Measurements from ENCODE around the gene FEN1. TPM values are rescaled to one million over a fixed set of nuclear protein-coding genes. Genes with fewer than 3 reads are reported as not detected.

FEN1 gene
- total RNA-seq (2014; rRNA removed; shearing (Covaris generic)) = 112 and 115 TPM in 2 replicates

GRCh38 chr11:61792310-61793082 lies at the start of gene FEN1, which contains the start of gene TMEM258:
FEN1 (plus strand) TSS chr11:61792911; CDS start chr11:61795362, 2,451 bp downstream.
TMEM258 (minus strand) TSS chr11:61792599; CDS start chr11:61792558, 41 bp downstream.

GRCh38 chr11:61752117-61752924 lies 40.4 kb upstream of the FEN1 start, which contains the start of gene MYRF:
MYRF (plus strand) TSS chr11:61752636; CDS start chr11:61752745, 109 bp downstream.

GRCh38 chr11:61816736-61817455 lies 24.2 kb downstream of the FEN1 start, which contains the start of gene FADS1:
FADS1 (minus strand) TSS chr11:61817003; CDS start chr11:61816929, 74 bp downstream.

DNA sequence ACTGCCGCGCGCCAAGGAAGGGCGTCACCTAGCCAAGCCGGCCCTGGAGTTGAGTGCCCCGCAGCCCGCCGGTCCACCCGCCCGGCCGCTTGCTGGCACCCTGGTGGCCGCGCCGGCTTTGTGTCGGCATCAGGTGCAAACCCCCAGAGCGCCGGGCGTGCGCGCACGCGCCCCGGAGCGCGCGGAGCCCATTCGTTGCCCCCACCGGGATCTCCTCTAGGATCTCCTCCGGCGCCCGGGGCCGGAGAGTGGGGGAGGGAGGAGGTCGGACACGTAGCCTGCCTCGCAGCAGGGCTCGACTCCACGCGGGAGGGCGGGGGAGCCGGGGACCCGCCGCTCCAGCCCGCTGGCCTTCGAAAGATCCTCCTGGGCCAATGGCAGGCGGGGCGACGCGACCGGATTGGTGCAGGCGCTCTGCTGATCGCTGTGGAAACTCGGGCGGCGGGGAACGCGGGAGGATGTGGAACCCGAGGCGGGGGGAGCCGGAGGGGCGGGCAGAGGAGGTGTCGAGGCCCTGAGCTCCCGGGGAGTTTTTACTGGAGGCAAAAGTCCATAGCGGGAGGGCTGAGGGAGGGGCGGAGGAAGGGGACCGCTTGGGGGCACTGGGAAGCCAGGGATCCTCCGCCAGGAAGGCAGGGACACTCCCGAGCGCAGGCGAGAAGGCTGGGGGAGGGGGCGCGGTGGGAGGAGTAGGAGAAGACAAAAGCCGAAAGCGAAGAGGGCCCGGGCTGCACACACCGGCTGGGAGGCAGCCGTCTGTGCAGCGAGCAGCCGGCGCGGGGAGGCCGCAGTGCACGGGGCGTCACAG lies 35.1 kb downstream of the FEN1 start, which contains the start of gene FADS2:
Gene FADS2 (plus strand): TSS at position 730 of the 808 bp plus-strand sequence. CDS start 91 bp downstream, outside the sequence.

Other genes with a start within 250 kb of the FEN1 start
- gene SYT7, start 211.8 kb upstream of the FEN1 start, total RNA-seq (2014; rRNA removed; shearing (Covaris generic)) = 0.45 and 1.2 TPM in 2 replicates
- 2.7 and 3.8 TPM in 2 replicates for gene DAGLA, start 112.5 kb upstream of the FEN1 start, total RNA-seq (2014; rRNA removed; shearing (Covaris generic))
- gene MYRF, start 40.3 kb upstream of the FEN1 start, total RNA-seq (2014; rRNA removed; shearing (Covaris generic)) = 3.1 and 4.8 TPM in 2 replicates
- 99.8 and 137 TPM in 2 replicates for gene TMEM258, start 312 bp upstream of the FEN1 start, total RNA-seq (2014; rRNA removed; shearing (Covaris generic))
- gene FADS1, start 24.1 kb downstream of the FEN1 start, total RNA-seq (2014; rRNA removed; shearing (Covaris generic)) = 96.9 and 104 TPM in 2 replicates
- gene FADS2, start 35.4 kb downstream of the FEN1 start, total RNA-seq (2014; rRNA removed; shearing (Covaris generic)) = 10.9 and 13.8 TPM in 2 replicates
- 74.2 and 81.4 TPM in 2 replicates for gene FADS3, start 98.6 kb downstream of the FEN1 start, total RNA-seq (2014; rRNA removed; shearing (Covaris generic))
- gene RAB3IL1, start 124.7 kb downstream of the FEN1 start, total RNA-seq (2014; rRNA removed; shearing (Covaris generic)) = 2.8 and 3.7 TPM in 2 replicates
- 3.8 and 5.7 TPM in 2 replicates for gene BEST1, start 157.4 kb downstream of the FEN1 start, total RNA-seq (2014; rRNA removed; shearing (Covaris generic))
- gene FTH1, start 174.7 kb downstream of the FEN1 start, total RNA-seq (2014; rRNA removed; shearing (Covaris generic)) = 406 and 415 TPM in 2 replicates